IMR-90 (cell line): ENCODE results near the gene FBXL20.

Source experiments
- CTCF ChIP-seq: conservative IDR thresholded peaks from 2 replicates; pipeline ENCODE4 v1.5.1; 2012; ENCODE audit warnings: mild to moderate bottlenecking, low read depth, low read length, improper control_type of control experiment
- MXI1 ChIP-seq: IDR thresholded peaks from 2 replicates; pipeline ENCODE4 v1.6.1; 2012; ENCODE audit warnings: low read depth, mild to moderate bottlenecking, low read length, moderate library complexity, borderline replicate concordance
- POLR2A ChIP-seq: IDR thresholded peaks from 2 replicates; pipeline ENCODE4 v1.6.1; 2012; ENCODE audit warnings: mild to moderate bottlenecking, low read depth, low read length

- TF ChIP-seq CTCF, result no peak
- no peak for TF ChIP-seq POLR2A
- no peak for TF ChIP-seq MXI1
These were observed 7.7 kb downstream of the FBXL20 start for GRCh38 chr17:39393736-39394135.
